22Rv1 (cell line): ENCODE results near the gene MIX23.

Experiments
- H3K27ac ChIP-seq: fragments of 450-650 bp; 2 replicates; pipeline ENCODE4 v1.5.1; 2017
- ZFX ChIP-seq: fragments of 450-650 bp; IDR thresholded peaks from 2 replicates; pipeline ENCODE4 v1.6.1; 2017; ENCODE audit warnings: antibody characterized with exemption, borderline replicate concordance
- TF ChIP-seq, protein P1 (sequence below): fragments of 450-650 bp; IDR thresholded peaks from 2 replicates; pipeline ENCODE4 v1.5.1; 2017; ENCODE audit warnings: mild to moderate bottlenecking

Gene MIX23

DNA sequence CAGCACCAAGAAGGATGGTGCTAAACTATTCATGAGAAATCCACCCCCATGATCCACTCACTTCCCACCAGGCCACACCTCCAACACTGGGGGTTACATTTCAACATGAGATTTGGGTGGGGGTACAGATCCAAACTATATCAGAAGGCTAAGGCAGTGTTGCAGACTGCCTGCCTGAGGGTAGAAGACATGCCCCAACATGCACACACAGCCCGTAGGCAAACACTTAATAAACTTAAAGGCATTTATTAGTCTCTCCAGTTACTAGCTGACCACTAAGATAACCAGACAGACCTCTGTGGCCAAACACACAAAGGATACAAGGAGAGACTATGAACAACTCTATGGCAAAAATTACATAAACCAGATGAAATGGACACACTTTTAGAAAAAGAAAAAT lies 11.1 kb upstream of the MIX23 start:
- no peak for TF ChIP-seq ZFX
- TF ChIP-seq, protein P1, sequence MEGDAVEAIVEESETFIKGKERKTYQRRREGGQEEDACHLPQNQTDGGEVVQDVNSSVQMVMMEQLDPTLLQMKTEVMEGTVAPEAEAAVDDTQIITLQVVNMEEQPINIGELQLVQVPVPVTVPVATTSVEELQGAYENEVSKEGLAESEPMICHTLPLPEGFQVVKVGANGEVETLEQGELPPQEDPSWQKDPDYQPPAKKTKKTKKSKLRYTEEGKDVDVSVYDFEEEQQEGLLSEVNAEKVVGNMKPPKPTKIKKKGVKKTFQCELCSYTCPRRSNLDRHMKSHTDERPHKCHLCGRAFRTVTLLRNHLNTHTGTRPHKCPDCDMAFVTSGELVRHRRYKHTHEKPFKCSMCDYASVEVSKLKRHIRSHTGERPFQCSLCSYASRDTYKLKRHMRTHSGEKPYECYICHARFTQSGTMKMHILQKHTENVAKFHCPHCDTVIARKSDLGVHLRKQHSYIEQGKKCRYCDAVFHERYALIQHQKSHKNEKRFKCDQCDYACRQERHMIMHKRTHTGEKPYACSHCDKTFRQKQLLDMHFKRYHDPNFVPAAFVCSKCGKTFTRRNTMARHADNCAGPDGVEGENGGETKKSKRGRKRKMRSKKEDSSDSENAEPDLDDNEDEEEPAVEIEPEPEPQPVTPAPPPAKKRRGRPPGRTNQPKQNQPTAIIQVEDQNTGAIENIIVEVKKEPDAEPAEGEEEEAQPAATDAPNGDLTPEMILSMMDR: no peak
- no peak overlapping the region for H3K27ac ChIP-seq

DNA sequence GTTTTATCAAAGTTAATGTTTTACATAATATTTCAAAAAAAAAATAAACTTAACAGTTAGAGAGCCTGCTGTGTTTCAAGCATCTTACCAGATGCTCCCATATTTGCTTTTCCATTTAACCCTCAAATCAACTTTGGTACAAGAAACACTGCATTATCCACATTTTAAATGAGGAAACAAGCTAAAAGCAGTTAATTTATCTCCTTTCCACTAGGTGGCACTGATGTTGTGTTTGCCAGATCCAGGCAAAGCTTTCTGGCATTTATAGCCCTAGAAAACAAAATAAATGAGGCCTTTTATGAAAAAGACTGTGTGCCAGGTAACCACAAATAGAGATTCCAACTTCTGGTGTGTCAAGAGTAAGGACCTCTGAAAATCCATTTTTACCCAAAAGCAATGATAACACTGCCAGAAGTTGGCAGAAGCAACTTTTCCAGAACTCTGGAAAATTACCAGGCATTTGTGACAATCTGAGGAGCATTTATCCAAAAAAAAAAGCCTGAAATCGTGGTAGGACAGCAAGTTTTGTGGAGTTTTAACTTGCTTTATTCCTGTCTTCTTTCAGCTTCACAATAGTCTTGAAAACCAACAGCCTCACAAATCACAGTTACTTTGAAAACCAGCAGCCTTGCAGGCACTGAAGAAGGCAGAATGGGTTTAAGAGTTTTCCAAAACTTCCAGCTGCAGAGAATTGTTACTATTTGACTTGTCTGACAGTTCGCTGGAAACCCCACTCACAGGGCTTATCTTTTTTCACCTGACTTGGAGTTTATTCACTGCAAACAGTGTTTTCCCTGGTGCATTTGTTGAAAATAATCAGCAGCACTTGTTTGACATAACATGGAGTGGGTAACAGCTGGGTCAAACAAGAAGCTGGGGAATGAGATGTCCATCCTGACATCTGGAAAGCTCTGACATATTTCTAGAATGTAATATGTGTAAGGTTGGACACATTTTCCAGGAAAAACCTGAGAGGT lies 10.1 kb upstream of the MIX23 start:
- TF ChIP-seq, protein P1: peak; percentile 86
- no peak for TF ChIP-seq ZFX
- no peak overlapping the region for H3K27ac ChIP-seq

GRCh38 chr3:122391681-122392446 lies 8.8 kb upstream of the MIX23 start:
- no peak overlapping the region for H3K27ac ChIP-seq
- TF ChIP-seq, protein P1: no peak
- no peak for TF ChIP-seq ZFX

DNA sequence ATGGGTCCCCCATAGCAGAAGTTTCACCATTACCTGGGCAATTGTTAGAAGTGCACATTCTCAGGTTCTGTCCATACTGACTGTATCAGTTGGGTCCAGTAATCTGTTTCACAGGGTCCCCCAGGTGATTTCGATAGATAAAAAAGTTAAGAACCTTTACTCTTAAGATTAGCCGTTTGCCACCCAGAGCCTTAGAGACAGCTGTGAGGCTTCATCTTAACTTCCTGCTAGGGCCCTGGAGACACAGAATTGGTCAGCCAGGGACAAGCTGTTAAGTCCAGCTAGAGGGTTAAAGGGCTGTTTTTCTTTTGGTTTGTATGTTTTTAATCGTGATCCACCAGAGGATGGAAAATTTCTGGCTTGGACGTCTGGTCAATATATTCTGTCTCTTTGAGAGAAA lies 7.6 kb upstream of the MIX23 start:
- TF ChIP-seq ZFX: no peak
- TF ChIP-seq, protein P1: no peak
- no peak overlapping the region for H3K27ac ChIP-seq

DNA sequence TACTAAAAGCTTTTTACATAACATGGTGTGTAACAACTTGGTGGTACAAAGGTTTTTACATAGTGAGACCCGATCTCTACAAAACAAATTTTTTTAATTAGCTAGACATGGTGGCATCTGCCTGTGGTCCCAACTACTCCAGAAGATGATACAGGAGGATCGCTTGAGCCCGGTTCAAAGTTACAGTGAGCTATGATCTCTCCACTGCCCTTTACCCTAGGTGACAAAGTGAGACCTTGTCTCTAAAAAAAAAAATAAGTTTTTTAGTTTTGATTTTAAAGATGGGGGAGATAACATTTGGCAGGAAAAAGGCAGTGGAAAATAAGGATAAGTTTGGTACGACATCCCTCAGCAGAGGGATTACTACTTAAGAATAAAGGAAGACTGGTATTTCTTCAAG lies 6.9 kb upstream of the MIX23 start:
- TF ChIP-seq ZFX: no peak
- TF ChIP-seq, protein P1: no peak
- no peak overlapping the region for H3K27ac ChIP-seq

GRCh38 chr3:122389197-122389596 lies 6.2 kb upstream of the MIX23 start:
- no peak for TF ChIP-seq ZFX
- H3K27ac ChIP-seq: no peak overlapping the region

- TF ChIP-seq ZFX: no peak
- TF ChIP-seq, protein P1: no peak
- peak overlapping the region; percentile 59 for H3K27ac ChIP-seq
Observed at GRCh38 chr3:122387709-122388108, 4.7 kb upstream of the MIX23 start.
